ENCODE results near the gene AQP6. TPM values are rescaled to one million over a fixed set of nuclear protein-coding genes. Genes with fewer than 3 reads are reported as not detected.

Gene AQP6
- total RNA-seq, 1 experiment from 2014 or later: 1.8 TPM

Other genes with a start within 250 kb of the AQP6 start
- 409 and 478 TPM in 2 replicates for gene TMBIM6, start 231.4 kb upstream of the AQP6 start, total RNA-seq (2014; rRNA removed; shearing (Covaris generic))
- gene NCKAP5L, start 144.5 kb upstream of the AQP6 start, total RNA-seq (2014; rRNA removed; shearing (Covaris generic)): 16.4 and 19.3 TPM in 2 replicates
- gene BCDIN3D, start 129.8 kb upstream of the AQP6 start, total RNA-seq (2014; rRNA removed; shearing (Covaris generic)): 2.5 and 2.9 TPM in 2 replicates
- gene FAIM2, start 69.0 kb upstream of the AQP6 start, total RNA-seq (2014; rRNA removed; shearing (Covaris generic)): 0.58 and 0.63 TPM in 2 replicates
- gene AQP2, start 22.2 kb upstream of the AQP6 start, total RNA-seq (2014; rRNA removed; shearing (Covaris generic)): 0.10 and 0.21 TPM in 2 replicates
- gene AQP5, start 11.1 kb upstream of the AQP6 start, total RNA-seq (2014; rRNA removed; shearing (Covaris generic)): 109 and 110 TPM in 2 replicates
- 51.6 and 55.9 TPM in 2 replicates for gene RACGAP1, start 52.5 kb downstream of the AQP6 start, total RNA-seq (2014; rRNA removed; shearing (Covaris generic))
- 6.7 and 7.0 TPM in 2 replicates for gene ASIC1, start 84.6 kb downstream of the AQP6 start, total RNA-seq (2014; rRNA removed; shearing (Covaris generic))
- 74.8 and 90.4 TPM in 2 replicates for gene SMARCD1, start 112.4 kb downstream of the AQP6 start, total RNA-seq (2014; rRNA removed; shearing (Covaris generic))
- 8.0 and 9.5 TPM in 2 replicates for gene GPD1, start 131.1 kb downstream of the AQP6 start, total RNA-seq (2014; rRNA removed; shearing (Covaris generic))
- gene COX14, start 139.3 kb downstream of the AQP6 start, total RNA-seq (2014; rRNA removed; shearing (Covaris generic)): 85.6 and 98.6 TPM in 2 replicates
- 13.9 and 20.5 TPM in 2 replicates for gene CERS5, start 194.4 kb downstream of the AQP6 start, total RNA-seq (2014; rRNA removed; shearing (Covaris generic))